GM19324 (cell line): ENCODE results near the gene UGT2A1.
"Not testable (repeated sequence)": the region's sequence is repeated elsewhere in the genome, so short reads cannot be mapped to it uniquely, and the experiment has no call there.

Experiments used
- ATAC-seq: cut with Tn5 transposase; IDR thresholded peaks from one replicate; pipeline ENCODE4 v1.9.1; 2021; ENCODE audit warnings: mild to moderate bottlenecking, moderate library complexity; ENCODE audit not compliant: unreplicated experiment, low FRiP score

UGT2A1 gene

DNA sequence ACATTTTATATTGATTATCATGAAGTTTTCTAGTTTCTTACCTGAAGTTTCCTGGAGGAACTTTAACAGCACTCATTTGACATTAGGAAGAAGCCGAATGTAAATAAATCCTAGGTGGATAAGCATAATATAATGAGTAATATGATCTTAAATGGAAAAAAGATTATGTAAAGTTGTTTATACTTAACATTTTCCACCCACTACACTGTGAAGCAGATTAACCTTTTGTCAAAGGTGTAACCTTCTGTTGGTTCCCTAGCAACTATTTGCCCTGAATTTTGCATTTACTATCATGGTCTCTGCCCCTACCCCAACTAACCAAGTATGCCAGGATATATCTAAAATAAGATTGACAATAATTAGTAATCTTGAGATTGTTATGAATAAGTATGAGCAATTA lies at the start of gene UGT2A1:
UGT2A1 (minus strand) TSS at position 101 of the 400 bp plus-strand sequence. CDS start 5,603 bp downstream, outside the sequence.
- no peak for ATAC-seq

DNA sequence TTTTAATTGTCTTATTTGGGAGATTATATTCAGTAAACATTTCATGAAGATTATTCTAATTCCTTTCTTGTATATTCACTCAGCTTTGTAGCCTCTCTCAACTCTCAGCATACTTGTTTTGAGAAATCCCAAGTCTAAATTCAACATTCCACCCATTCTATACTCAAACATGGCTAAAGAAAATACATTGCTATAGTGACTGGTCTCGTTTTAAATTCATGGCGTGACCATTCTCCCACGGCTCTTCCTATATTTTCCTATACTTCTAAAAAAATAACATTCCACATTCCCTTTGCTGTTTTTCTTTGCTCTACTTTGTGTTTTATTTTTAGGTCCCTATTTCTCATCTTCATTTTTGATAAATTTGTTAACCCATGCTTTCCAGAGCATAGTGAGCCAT lies 49.2 kb upstream of the UGT2A1 start:
- no peak for ATAC-seq

GRCh38 chr4:69701696-69702095 lies 48.6 kb upstream of the UGT2A1 start:
- ATAC-seq, result no peak

GRCh38 chr4:69697536-69698242 lies 44.6 kb upstream of the UGT2A1 start:
- no peak for ATAC-seq

- no peak for ATAC-seq
Observed at GRCh38 chr4:69689599-69689998, 36.6 kb upstream of the UGT2A1 start.

DNA sequence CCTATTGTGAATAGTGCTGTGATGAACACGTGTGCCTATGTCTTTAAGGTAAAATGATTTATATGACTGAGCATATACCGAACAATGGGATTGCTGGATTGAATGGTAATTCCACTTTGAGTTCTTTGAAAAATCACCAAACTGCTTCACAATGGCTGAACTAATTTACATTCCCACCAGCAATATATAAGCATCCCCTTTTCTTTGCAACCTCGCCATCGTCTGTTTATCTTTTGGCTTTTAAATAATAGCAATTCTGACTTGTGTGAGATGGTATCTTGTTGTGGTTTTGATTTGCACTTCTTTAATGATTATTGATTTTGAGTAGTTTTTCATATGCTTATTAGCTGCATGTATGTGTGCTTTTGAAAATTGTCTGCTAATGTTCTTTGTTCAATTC lies 31.8 kb upstream of the UGT2A1 start:
- no peak for ATAC-seq

GRCh38 chr4:69668680-69669079 lies 15.6 kb upstream of the UGT2A1 start:
- ATAC-seq, result no peak

- ATAC-seq, result not testable (repeated sequence)
Observed at GRCh38 chr4:69664009-69664408, 11.0 kb upstream of the UGT2A1 start.

DNA sequence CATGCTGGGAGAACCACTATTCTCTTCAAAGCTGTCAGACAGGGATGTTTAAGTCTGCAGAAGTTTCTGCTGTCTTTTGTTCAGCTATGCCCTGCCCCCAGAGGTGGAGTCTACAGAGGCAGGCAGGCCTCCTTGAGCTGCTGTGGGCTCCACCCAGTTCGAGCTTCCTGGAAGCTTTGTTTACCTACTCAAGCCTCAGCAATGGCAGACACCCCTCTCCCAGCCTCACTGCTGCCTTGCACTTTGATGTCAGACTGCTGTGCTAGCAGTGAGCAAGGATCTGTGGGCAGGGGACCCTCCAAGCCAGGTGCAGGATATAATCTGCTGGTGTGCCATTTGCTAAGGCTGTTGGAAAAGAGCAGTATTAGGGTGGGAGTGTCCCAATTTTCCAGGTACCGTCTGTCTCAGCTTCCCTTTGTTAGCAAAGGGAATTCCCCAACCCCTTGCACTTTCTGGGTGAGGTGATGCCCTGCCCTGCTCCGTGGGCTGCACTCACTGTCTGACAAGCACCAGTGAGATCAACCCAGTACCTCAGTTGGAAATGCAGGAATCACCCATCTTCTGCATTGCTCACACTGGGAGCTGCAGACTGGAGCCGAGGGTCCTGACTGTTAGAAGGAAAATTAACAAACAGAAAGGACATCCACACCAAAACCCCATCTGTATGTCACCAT lies 8.2 kb upstream of the UGT2A1 start:
- not testable (repeated sequence) for ATAC-seq

DNA sequence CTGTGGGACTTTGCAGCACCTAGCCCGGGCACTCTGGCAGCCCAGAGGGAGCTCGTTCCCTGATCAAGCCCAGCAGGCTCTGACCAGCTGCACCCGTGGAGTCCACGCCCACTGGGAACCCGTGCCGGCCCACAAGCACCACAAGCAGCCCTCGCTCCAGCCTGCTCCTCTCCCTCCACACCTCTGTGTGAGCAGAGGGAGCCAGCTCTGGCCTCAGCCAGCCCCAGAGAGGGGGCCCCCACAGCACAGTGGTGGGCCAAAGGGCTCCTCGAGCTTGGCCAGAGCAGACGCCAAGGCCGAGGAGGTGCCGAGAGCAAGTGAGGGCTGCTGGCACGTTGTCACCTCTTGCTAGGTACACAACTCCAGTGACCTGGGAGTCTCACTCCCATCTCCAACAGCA lies 5.1 kb upstream of the UGT2A1 start:
- ATAC-seq, result no peak

GRCh38 chr4:69656653-69657158 lies 3.7 kb upstream of the UGT2A1 start:
- no peak for ATAC-seq

- ATAC-seq, result no peak
Observed at GRCh38 chr4:69650872-69651271, 2.2 kb downstream of the UGT2A1 start.

- ATAC-seq, result no peak
Observed at GRCh38 chr4:69649629-69650028, 3.4 kb downstream of the UGT2A1 start.

DNA sequence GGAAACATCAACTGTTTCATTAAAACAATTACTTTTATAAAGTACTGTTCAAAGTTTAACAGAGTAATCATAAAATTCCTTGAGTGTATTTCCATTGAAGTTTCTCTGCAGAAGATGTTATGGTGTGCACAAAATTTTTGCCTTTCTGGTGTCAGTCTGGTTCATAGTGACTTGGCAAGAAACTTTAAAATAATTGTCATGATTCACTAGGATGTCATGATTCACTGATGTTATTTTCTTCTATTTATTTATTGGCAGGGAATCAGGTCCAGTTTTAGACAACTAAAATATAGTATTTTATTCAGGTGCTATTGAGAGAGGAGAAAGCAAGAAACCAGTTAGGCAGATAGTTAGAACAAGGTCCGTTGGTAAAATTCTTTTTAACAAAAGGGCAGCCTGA lies 3.8 kb downstream of the UGT2A1 start:
- no peak for ATAC-seq

- ATAC-seq, result no peak
Observed at GRCh38 chr4:69642961-69643360, 10.1 kb downstream of the UGT2A1 start.

- no peak for ATAC-seq
Observed at GRCh38 chr4:69640289-69640688, 12.8 kb downstream of the UGT2A1 start.

DNA sequence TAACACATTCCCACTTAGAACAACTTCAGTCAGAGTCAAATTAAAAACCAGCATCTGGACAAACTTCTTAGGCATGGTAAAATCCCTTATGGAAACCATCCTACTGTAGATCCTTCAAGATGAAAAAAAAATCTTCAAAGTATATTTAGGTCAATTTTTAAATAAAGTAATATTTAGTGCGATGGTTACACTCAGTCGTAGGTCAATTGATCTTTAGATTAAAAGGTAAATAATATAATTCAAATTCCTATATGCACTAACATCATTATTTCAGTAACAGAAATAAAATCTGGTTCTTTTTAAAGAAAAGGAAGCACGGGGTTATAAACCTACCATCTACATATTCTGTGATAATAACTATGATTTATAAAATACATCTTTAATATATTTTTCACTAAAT lies 13.5 kb downstream of the UGT2A1 start, which contains the start of gene UGT2A2:
UGT2A2 (minus strand) TSS at position 101 of the 400 bp plus-strand sequence; CDS start at position 99, 2 bp downstream.
- no peak for ATAC-seq

DNA sequence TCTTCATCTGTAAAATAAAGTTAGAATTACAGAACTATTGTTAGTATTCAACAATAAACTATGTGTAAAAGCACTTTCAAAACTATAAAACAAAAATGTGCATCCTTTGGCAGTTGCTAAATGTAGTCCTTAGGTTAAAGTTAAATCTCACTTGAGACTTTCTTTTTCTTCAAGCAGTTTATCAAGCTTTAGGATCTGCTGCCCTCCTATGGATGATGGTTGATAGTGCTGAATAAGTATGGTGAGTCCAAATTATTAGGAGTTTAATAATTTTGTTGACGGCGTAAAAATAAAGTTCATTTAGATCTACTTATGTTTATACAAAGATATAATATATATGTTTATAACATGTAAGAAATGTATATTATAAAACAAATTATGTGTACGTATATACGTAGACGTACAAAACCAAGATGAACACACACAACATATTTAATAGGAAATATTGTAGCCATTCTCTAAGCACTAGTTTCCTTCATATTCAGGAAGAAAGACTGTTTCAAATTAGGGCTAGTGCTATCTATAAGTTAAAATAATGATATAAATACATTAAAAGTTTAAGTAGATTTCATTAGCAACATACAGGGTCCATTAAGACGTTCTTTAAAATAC lies 35.9 kb downstream of the UGT2A1 start:
- no peak for ATAC-seq

GRCh38 chr4:69610484-69610883 lies 42.6 kb downstream of the UGT2A1 start:
- ATAC-seq, result no peak

DNA sequence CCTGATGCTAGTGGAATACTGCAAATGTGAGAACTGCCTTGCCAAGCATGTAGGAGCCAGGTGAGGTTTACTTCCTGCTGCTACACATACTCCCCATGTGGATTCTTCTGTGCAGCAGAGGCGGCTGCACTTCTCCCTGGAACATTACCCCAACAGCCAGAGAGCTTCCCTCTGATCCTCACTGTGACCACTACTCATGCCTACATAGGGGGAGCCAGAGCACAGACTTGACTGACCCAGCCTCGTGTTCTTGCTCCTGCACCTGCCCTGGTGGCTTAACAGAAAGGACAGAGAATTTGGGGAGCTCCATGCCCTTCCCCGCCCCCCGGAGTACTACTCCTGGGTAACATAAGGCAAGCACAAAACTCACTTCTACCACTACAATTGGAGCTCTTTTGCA lies 52.0 kb downstream of the UGT2A1 start:
- ATAC-seq, result no peak

- no peak for ATAC-seq
Observed at GRCh38 chr4:69600013-69600412, 53.0 kb downstream of the UGT2A1 start.
